KMS-11 (cell line): ENCODE results near the gene NPM3.

Experiments used
- H2AFZ ChIP-seq: fragments of 200-600 bp; sonication (generic); 2 replicates; pipeline ENCODE4 v1.6.1; 2016; ENCODE audit warnings: antibody characterized with exemption, mixed run types, low read depth
- H3K27ac ChIP-seq: fragments of 200-600 bp; sonication (generic); 2 replicates; pipeline ENCODE4 v1.6.1; 2016; ENCODE audit warnings: mild to moderate bottlenecking, mixed run types
- H3K27me3 ChIP-seq: fragments of 200-600 bp; sonication (generic); 2 replicates; pipeline ENCODE4 v1.6.1; 2017; ENCODE audit warnings: mild to moderate bottlenecking, low read depth, mixed run types, moderate library complexity; ENCODE audit not compliant: insufficient read depth
- H3K36me3 ChIP-seq: fragments of 200-600 bp; sonication (generic); 2 replicates; pipeline ENCODE4 v1.6.1; 2017; ENCODE audit warnings: mild to moderate bottlenecking, mixed run types; ENCODE audit not compliant: insufficient read depth
- H3K4me1 ChIP-seq: fragments of 200-600 bp; sonication (generic); 2 replicates; pipeline ENCODE4 v1.6.1; 2016; ENCODE audit warnings: mild to moderate bottlenecking, low read depth, mixed run types; ENCODE audit not compliant: poor library complexity, severe bottlenecking
- H3K4me2 ChIP-seq: fragments of 200-600 bp; sonication (generic); 2 replicates; pipeline ENCODE4 v1.7.0; 2016; ENCODE audit warnings: mild to moderate bottlenecking, mixed run types
- H3K4me3 ChIP-seq: fragments of 200-600 bp; sonication (generic); IDR thresholded peaks from 2 replicates; pipeline ENCODE4 v1.6.1; 2017; ENCODE audit warnings: low read depth, low read length, mixed read lengths; ENCODE audit not compliant: insufficient read depth
- H3K79me2 ChIP-seq: fragments of 200-600 bp; sonication (generic); 2 replicates; pipeline ENCODE4 v1.6.1; 2016; ENCODE audit warnings: low read depth, mixed run types; ENCODE audit not compliant: insufficient read depth
- H3K9ac ChIP-seq: fragments of 200-600 bp; sonication (generic); 2 replicates; pipeline ENCODE4 v1.6.1; 2016; ENCODE audit warnings: mild to moderate bottlenecking, mixed run types
- H4K20me1 ChIP-seq: fragments of 200-600 bp; sonication (generic); 2 replicates; pipeline ENCODE4 v1.6.1; 2016; ENCODE audit warnings: mild to moderate bottlenecking, mixed run types; ENCODE audit not compliant: insufficient read depth
- CTCF ChIP-seq: fragments of 200-600 bp; sonication (generic); conservative IDR thresholded peaks from 2 replicates; pipeline ENCODE4 v1.6.1; 2017; ENCODE audit warnings: low read depth, mild to moderate bottlenecking, antibody characterized with exemption, low read length, moderate library complexity, mixed read lengths

NPM3 gene

GRCh38 chr10:101745074-101745696, 38.1 kb downstream of the NPM3 start:
- no peak overlapping the region for H3K27ac ChIP-seq
- no peaks in the 10 kb centered on the region for H3K27me3 ChIP-seq
- no peak overlapping the region for H2AFZ ChIP-seq
- no peaks in the 10 kb centered on the region for H3K36me3 ChIP-seq
- no peaks in the 10 kb centered on the region for H3K79me2 ChIP-seq
- H3K4me3 ChIP-seq, result no peak overlapping the region
- H3K4me1 ChIP-seq, result no peaks in the 10 kb centered on the region
- H3K9ac ChIP-seq, result no peak overlapping the region
- TF ChIP-seq CTCF, result no peak
- no peaks in the 10 kb centered on the region for H4K20me1 ChIP-seq
- no peak overlapping the region for H3K4me2 ChIP-seq

GRCh38 chr10:101744267-101744666, 39.0 kb downstream of the NPM3 start:
- Histone ChIP-seq H3K79me2 (no peaks in the 10 kb centered on the region), H3K27ac (no peak overlapping the region), H3K36me3 (no peaks in the 10 kb centered on the region), H4K20me1 (no peaks in the 10 kb centered on the region), H3K4me2 (no peak overlapping the region), H2AFZ (no peak overlapping the region), H3K4me1 (no peaks in the 10 kb centered on the region), H3K9ac (no peak overlapping the region), H3K27me3 (no peaks in the 10 kb centered on the region), H3K4me3 (no peak overlapping the region)
- no peak for TF ChIP-seq CTCF

- H3K27me3 ChIP-seq, result no peaks in the 10 kb centered on the region
- no peaks in the 10 kb centered on the region for H3K36me3 ChIP-seq
- no peak overlapping the region for H3K27ac ChIP-seq
- no peak for TF ChIP-seq CTCF
- H2AFZ ChIP-seq, result no peak overlapping the region
- H3K9ac ChIP-seq, result no peak overlapping the region
- no peak overlapping the region for H3K4me2 ChIP-seq
- H3K79me2 ChIP-seq, result no peaks in the 10 kb centered on the region
- H3K4me1 ChIP-seq, result no peaks in the 10 kb centered on the region
- no peaks in the 10 kb centered on the region for H4K20me1 ChIP-seq
- no peak overlapping the region for H3K4me3 ChIP-seq
Observed at GRCh38 chr10:101741938-101742337, 41.3 kb downstream of the NPM3 start.

GRCh38 chr10:101736666-101737065, 46.6 kb downstream of the NPM3 start:
- H3K36me3 ChIP-seq, result no peaks in the 10 kb centered on the region
- no peak overlapping the region for H3K27ac ChIP-seq
- H3K79me2 ChIP-seq, result no peaks in the 10 kb centered on the region
- H3K4me1 ChIP-seq, result no peaks in the 10 kb centered on the region
- H4K20me1 ChIP-seq, result no peaks in the 10 kb centered on the region
- H3K27me3 ChIP-seq, result no peaks in the 10 kb centered on the region
- no peak for TF ChIP-seq CTCF
- H3K4me3 ChIP-seq, result no peak overlapping the region
- no peak overlapping the region for H3K9ac ChIP-seq
- no peak overlapping the region for H2AFZ ChIP-seq
- no peak overlapping the region for H3K4me2 ChIP-seq
